ENCODE results near the gene GLB1L.

Gene GLB1L

GRCh38 chr2:219210196-219210885 lies 34.9 kb downstream of the GLB1L start:
- no peak for TF ChIP-seq CTCF (IDR thresholded peaks at IDR 0.05; ENCODE audit: insufficient read depth, low read depth, low read length, missing control alignments)
- no peak for DNase-seq (ENCODE audit: low read depth)

DNA sequence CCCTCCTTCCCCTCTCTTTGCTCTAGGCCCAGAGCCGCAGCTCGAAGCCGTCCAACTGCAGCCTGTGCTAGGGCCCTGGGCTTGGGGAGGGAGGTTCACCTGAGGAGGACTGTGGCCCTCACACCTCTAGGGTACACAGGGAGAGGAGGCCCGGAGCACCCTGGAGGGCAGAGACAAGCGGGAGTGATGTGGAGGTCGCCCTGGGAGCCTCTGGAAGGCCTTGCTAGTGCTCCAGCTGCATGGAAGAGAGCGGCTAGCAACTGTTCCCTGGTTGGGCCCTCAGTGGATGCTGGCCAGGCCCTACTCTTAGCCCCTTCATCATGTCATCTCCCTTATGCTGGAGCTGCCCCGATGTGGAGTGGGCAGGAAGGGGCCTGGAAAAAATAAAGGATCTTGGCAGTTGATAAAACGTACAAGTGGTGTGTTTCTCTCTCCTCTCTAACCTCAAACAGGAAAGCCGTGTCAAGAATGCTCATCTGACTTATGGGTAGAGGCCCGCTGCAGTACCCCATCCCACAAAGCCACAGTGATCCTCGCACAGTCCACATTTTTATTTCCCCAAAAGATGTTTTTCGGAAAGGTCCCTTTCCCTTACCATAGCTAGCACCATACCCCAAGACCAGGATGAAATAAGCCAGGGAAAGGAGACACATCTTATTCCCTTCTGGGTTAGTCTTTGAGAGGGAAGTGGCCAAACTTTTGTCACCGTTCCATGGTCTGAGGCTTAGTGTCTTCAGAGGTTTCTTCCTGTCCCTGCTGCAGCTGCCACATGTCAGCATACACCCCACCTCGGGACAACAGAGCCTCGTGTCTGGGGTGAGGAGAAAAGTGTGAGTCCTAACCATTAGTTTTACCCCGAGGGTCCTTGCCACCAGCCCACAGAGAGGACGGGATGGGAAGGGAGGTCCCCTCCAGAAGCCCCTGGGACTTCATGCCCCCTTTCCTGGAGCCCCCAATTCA lies 35.7 kb downstream of the GLB1L start:
- no peak for DNase-seq (ENCODE audit: low read depth)
- no peak for TF ChIP-seq CTCF (IDR thresholded peaks at IDR 0.05; ENCODE audit: insufficient read depth, low read depth, low read length, missing control alignments)
- H3K4me3 ChIP-seq (ENCODE audit: low read depth, low read length) = no peak overlapping the region

More at GRCh38 chr2:219210196-219210885, 34.9 kb downstream of the GLB1L start:
- H3K4me3 ChIP-seq (ENCODE audit: low read depth, low read length) = no peak overlapping the region

GRCh38 chr2:219207884-219208740 lies 37.1 kb downstream of the GLB1L start:
- DNase-seq (ENCODE audit: low read depth) = no peak
- no peak for TF ChIP-seq CTCF (IDR thresholded peaks at IDR 0.05; ENCODE audit: insufficient read depth, low read depth, low read length, missing control alignments)
- H3K4me3 ChIP-seq (ENCODE audit: low read depth, low read length) = no peak overlapping the region

DNA sequence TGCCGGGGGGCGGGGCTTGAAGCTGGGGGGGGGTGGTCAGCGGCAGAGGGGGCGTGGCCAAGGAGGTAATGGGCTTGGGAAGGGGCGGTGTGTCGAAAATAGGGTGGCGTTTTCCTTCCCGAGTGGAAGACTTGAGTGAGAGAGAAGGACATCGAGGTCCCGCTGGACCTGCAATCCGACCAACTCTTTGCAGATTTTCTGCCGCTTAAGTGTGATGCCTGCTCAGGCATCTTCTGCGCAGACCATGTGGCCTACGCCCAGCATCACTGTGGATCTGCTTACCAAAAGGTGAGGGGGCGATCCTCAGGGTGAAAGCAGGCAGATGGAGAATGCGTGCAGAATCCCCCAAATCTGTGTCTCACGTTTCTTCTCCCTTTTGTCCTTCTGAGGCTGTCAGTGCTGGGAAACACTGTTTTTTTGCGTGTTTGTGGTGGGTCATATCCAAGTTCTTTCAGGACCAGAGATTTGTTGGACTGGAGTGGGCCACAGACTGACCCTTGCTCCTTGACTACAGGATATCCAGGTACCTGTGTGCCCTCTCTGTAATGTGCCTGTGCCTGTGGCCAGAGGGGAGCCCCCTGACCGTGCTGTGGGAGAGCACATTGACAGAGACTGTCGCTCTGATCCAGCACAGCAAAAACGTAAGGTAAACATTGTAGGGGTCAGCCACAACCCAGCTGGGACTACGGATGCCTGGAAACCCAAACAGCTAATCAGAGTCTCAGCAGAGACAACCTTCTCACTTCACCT lies 37.9 kb downstream of the GLB1L start:
- no peak for DNase-seq (ENCODE audit: low read depth)
- TF ChIP-seq CTCF (IDR thresholded peaks at IDR 0.05; ENCODE audit: insufficient read depth, low read depth, low read length, missing control alignments) = no peak
- peak overlapping the region; percentile 66 for H3K4me3 ChIP-seq (ENCODE audit: low read depth, low read length)

DNA sequence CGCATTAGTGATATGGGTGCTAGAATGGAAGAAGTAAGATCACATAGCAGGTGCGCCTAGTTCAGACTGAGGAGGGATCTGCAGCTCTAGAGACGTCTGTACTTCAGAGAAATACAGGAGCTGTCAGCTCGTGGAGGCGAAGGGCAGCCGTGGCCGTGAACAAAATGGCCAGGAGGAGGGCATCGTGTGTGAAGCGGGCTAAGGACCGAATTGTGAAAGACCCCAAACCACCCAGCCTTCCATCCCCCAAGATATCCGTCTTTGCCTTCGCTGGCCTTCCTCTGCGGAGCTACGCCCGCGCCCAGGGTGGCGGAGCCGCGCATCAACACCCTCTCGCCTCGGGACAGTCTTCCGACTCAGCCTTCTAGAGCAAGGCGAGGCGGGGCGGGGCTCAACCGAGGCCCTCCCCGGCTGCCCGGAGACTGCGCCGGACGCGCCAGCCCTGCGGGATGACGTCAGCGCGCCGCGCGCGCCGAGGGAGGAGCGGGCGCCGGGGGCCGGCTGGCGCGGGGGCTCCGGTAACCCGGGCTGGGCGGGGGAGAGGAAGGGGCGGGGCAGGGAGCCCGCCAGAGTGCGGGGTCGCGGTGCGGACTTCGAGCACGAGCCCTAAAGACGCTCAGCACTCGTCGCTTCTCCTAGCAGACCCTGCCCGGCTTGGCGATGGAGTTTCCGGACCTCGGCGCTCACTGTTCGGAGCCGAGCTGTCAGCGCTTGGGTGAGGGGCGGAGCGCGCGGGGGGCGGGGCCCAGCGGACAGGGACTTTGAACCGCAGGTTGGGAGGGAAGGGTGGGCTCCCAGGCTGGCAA lies 38.7 kb downstream of the GLB1L start, which contains the start of gene ZFAND2B:
Gene ZFAND2B (plus strand): TSS at position 455 of the 806 bp plus-strand sequence. CDS start 206 bp downstream, at position 661.
- TF ChIP-seq CTCF (IDR thresholded peaks at IDR 0.05; ENCODE audit: insufficient read depth, low read depth, low read length, missing control alignments) = no peak
- peak; percentile 96 for DNase-seq (ENCODE audit: low read depth)
- H3K4me3 ChIP-seq (ENCODE audit: low read depth, low read length) = peak within 1 kb of the TSS; percentile 66

Data from GM12865 (cell line).